Mucosa of stomach (tissue), 1 donor: Measurements from ENCODE around the gene ARL2BP.
"Not testable (repeated sequence)": the region's sequence is repeated elsewhere in the genome, so short reads cannot be mapped to it uniquely, and the experiment has no call there.

Source experiments
- H3K27me3 ChIP-seq: one replicate; pipeline ENCODE4 v1.7.0; 2013; ENCODE audit warnings: mild to moderate bottlenecking, low read length; ENCODE audit not compliant: control insufficient read depth, insufficient read depth
- H3K36me3 ChIP-seq: one replicate; pipeline ENCODE4 v1.7.0; 2013; ENCODE audit warnings: low read length; ENCODE audit not compliant: control insufficient read depth, insufficient read depth
- H3K4me1 ChIP-seq: one replicate; pipeline ENCODE4 v1.7.0; 2013; ENCODE audit warnings: mild to moderate bottlenecking, low read length; ENCODE audit not compliant: control insufficient read depth, insufficient read depth
- H3K4me3 ChIP-seq: one replicate; pipeline ENCODE4 v1.7.0; 2013; ENCODE audit warnings: low read length
- H3K9ac ChIP-seq: one replicate; pipeline ENCODE4 v1.7.0; 2013; ENCODE audit warnings: mild to moderate bottlenecking, low read length, moderate library complexity
- H3K9me3 ChIP-seq: one replicate; pipeline ENCODE4 v1.7.0; 2013; ENCODE audit warnings: mild to moderate bottlenecking, low read length, moderate library complexity; ENCODE audit not compliant: control insufficient read depth
- donor health status: Pancreatic carcinoma.

Gene ARL2BP

GRCh38 chr16:57267343-57267742 lies 22.3 kb downstream of the ARL2BP start:
- not testable (repeated sequence) for H3K36me3 ChIP-seq, H3K4me3 ChIP-seq, H3K27me3 ChIP-seq, H3K9me3 ChIP-seq
- H3K9ac ChIP-seq, result peak overlapping the region; percentile 69
- H3K4me1 ChIP-seq, result peaks cover 95% of the 10 kb centered on the region

GRCh38 chr16:57268804-57269800 lies 24.0 kb downstream of the ARL2BP start:
- H3K36me3 ChIP-seq, result no peaks in the 10 kb centered on the region
- peaks cover 96% of the 10 kb centered on the region for H3K4me1 ChIP-seq
- peak overlapping the region; percentile 67 for H3K9ac ChIP-seq
- H3K27me3 ChIP-seq, result no peaks in the 10 kb centered on the region
- H3K4me3 ChIP-seq, result no peak overlapping the region
- H3K9me3 ChIP-seq, result no peaks in the 10 kb centered on the region

- Histone ChIP-seq H3K27me3 (no peaks in the 10 kb centered on the region), H3K9ac (no peak overlapping the region), H3K4me1 (peaks cover 84% of the 10 kb centered on the region), H3K4me3 (no peak overlapping the region), H3K36me3 (no peaks in the 10 kb centered on the region), H3K9me3 (no peaks in the 10 kb centered on the region)
Observed at GRCh38 chr16:57270221-57271062, 25.4 kb downstream of the ARL2BP start.

- peaks cover 78% of the 10 kb centered on the region for H3K4me1 ChIP-seq
- H3K9me3 ChIP-seq, result no peaks in the 10 kb centered on the region
- no peaks in the 10 kb centered on the region for H3K27me3 ChIP-seq
- no peak overlapping the region for H3K9ac ChIP-seq
- no peak overlapping the region for H3K4me3 ChIP-seq
- H3K36me3 ChIP-seq, result no peaks in the 10 kb centered on the region
Observed at GRCh38 chr16:57271063-57271345, 25.9 kb downstream of the ARL2BP start.

GRCh38 chr16:57271867-57272495 lies 26.9 kb downstream of the ARL2BP start:
- H3K9me3 ChIP-seq, result no peaks in the 10 kb centered on the region
- peak overlapping the region; percentile 16 for H3K9ac ChIP-seq
- no peaks in the 10 kb centered on the region for H3K27me3 ChIP-seq
- H3K36me3 ChIP-seq, result no peaks in the 10 kb centered on the region
- H3K4me1 ChIP-seq, result peaks cover 75% of the 10 kb centered on the region
- H3K4me3 ChIP-seq, result no peak overlapping the region

GRCh38 chr16:57273359-57273758 lies 28.3 kb downstream of the ARL2BP start:
- Histone ChIP-seq H3K9ac (peak overlapping the region; percentile 22), H3K4me1 (peaks cover 75% of the 10 kb centered on the region)

GRCh38 chr16:57273826-57274225 lies 28.8 kb downstream of the ARL2BP start:
- no peaks in the 10 kb centered on the region for H3K9me3 ChIP-seq
- no peak overlapping the region for H3K4me3 ChIP-seq
- H3K4me1 ChIP-seq, result peaks cover 75% of the 10 kb centered on the region
- H3K9ac ChIP-seq, result no peak overlapping the region
- no peaks in the 10 kb centered on the region for H3K27me3 ChIP-seq
- no peaks in the 10 kb centered on the region for H3K36me3 ChIP-seq

More at GRCh38 chr16:57273359-57273758, 28.3 kb downstream of the ARL2BP start:
- no peak overlapping the region for H3K4me3 ChIP-seq
- no peaks in the 10 kb centered on the region for H3K9me3 ChIP-seq
- no peaks in the 10 kb centered on the region for H3K27me3 ChIP-seq
- no peaks in the 10 kb centered on the region for H3K36me3 ChIP-seq

- peaks cover 75% of the 10 kb centered on the region for H3K4me1 ChIP-seq
- not testable (repeated sequence) for H3K9me3 ChIP-seq, H3K4me3 ChIP-seq, H3K27me3 ChIP-seq, H3K9ac ChIP-seq, H3K36me3 ChIP-seq
Observed at GRCh38 chr16:57275946-57276345, 30.9 kb downstream of the ARL2BP start.

- no peak overlapping the region for H3K4me3 ChIP-seq
- no peak overlapping the region for H3K9ac ChIP-seq
- H3K27me3 ChIP-seq, result no peaks in the 10 kb centered on the region
- H3K36me3 ChIP-seq, result no peaks in the 10 kb centered on the region
- peaks cover 71% of the 10 kb centered on the region for H3K4me1 ChIP-seq
- H3K9me3 ChIP-seq, result no peaks in the 10 kb centered on the region
Observed at GRCh38 chr16:57276596-57276995, 31.5 kb downstream of the ARL2BP start.

GRCh38 chr16:57277586-57277985 lies 32.5 kb downstream of the ARL2BP start:
- no peak overlapping the region for H3K4me3 ChIP-seq
- no peak overlapping the region for H3K9ac ChIP-seq
- no peaks in the 10 kb centered on the region for H3K27me3 ChIP-seq
- no peaks in the 10 kb centered on the region for H3K36me3 ChIP-seq
- H3K4me1 ChIP-seq, result peaks cover 66% of the 10 kb centered on the region
- no peaks in the 10 kb centered on the region for H3K9me3 ChIP-seq

GRCh38 chr16:57278494-57278893 lies 33.4 kb downstream of the ARL2BP start:
- H3K9ac ChIP-seq, result no peak overlapping the region
- H3K9me3 ChIP-seq, result no peaks in the 10 kb centered on the region
- H3K4me3 ChIP-seq, result no peak overlapping the region
- H3K4me1 ChIP-seq, result peaks cover 61% of the 10 kb centered on the region
- H3K27me3 ChIP-seq, result peaks cover 2% of the 10 kb centered on the region
- H3K36me3 ChIP-seq, result no peaks in the 10 kb centered on the region
